Neural progenitor cell (in vitro differentiated cells): ENCODE data around the gene IKZF3.

Experiments
- CTCF ChIP-seq: fragments of 200-600 bp; sonication (generic); IDR thresholded peaks from 2 replicates; pipeline ENCODE4 v1.5.1; 2017; ENCODE audit warnings: antibody characterized with exemption, mild to moderate bottlenecking
- EZH2 ChIP-seq: fragments of 200-600 bp; sonication (generic); IDR thresholded peaks from 2 replicates; pipeline ENCODE4 v1.6.1; 2017; ENCODE audit warnings: antibody characterized with exemption, mild to moderate bottlenecking, moderate library complexity
- EZH2phosphoT487 ChIP-seq: fragments of 200-600 bp; sonication (generic); IDR thresholded peaks from 2 replicates; pipeline ENCODE4 v1.6.1; 2017; ENCODE audit warnings: antibody characterized with exemption

DNA sequence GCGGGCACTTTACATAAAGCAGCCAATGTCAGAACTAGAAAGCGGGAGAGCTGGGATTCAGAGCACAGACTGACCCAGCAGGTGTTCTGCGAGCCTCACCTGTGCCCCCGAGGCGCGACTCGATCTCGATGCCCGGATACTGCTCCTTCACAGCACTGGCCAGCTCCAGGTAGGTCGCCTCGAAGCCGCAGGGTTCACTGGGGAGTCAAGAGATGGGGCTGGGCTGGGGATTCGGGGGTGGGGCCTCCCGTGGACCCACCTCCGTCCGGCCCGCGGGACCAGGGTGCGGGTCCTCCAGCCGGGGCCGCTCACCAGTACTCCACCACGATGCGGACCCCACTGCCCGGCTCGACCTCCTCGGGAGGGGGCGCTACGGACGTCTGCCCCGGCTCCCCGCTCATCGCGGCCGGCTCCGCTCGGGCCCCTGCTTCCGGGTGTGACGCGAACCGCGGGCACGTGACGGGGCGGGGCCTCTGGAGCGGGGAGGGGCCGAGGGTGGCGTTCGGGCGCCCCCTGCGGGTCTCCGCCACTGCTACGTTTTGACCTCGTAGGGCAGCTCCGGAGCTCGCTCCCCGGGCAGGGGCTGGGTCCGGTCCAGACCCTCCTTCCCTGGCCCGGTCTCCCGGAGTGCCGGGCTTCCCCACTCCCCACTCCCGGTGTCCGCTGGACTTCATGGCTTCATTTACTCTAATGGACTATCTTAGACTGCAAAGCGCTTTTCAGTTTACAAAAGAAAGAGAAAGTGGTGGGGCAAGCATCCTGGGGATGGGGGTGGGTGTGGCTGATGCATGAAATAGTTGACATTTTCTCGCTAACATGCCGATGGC, 133.8 kb downstream of the IKZF3 start, which contains the start of gene MIEN1:
- peak; percentile 90 for TF ChIP-seq CTCF
- TF ChIP-seq EZH2phosphoT487 = no peak
- TF ChIP-seq EZH2 = no peak
